ENCODE data around the gene GRPEL1. TPM values are rescaled to one million over a fixed set of nuclear protein-coding genes. Genes with fewer than 3 reads are reported as not detected.

GRPEL1 gene
- total and polyA plus RNA-seq, 2 of the 8 experiments (the other 6 are each of a cell fraction or from before 2014, with no cell fraction given): 13.5 to 39.9 TPM

GRCh38 chr4:7024336-7024890 is 43.5 kb downstream of the GRPEL1 start:
- CTCF ChIA-PET (ENCODE audit: partially characterized antibody): interaction anchor here (0.5 to 1.7 kb wide), 8 partner anchors 8 to 264 kb away, joined by 3 to 7 read pairs (median 3); no protein-coding TSS in a partner anchor

More at GRCh38 chr4:7024336-7024890, 43.5 kb downstream of the GRPEL1 start:
- Histone ChIP-seq H3K27ac (ENCODE audit: low read depth, low read length) (no peak overlapping the region), H3K18ac (ENCODE audit: extremely low read depth, low read length) (no peak overlapping the region), H4K91ac (replicated peaks; ENCODE audit: insufficient read length, low read length) (no peak overlapping the region), H2BK15ac (ENCODE audit: low read length) (no peak overlapping the region), H2BK12ac (ENCODE audit: low read depth, low read length) (no peak overlapping the region), H3K14ac (ENCODE audit: insufficient read length) (no peak overlapping the region), H2BK20ac (ENCODE audit: low read length) (no peak overlapping the region), H3K79me1 (ENCODE audit: low read depth, low read length) (peaks cover 3% of the 10 kb centered on the region), H3K4me2 (ENCODE audit: insufficient read depth in 1 of 2, low read depth in 2 of 2, low read length in 2 of 2) (no peak overlapping the region), H2AFZ (ENCODE audit: low read length) (no peak overlapping the region), H3K23ac (ENCODE audit: insufficient read length) (no peak overlapping the region), H3K4me1 (replicated peaks in 1 of 4; ENCODE audit: control insufficient read depth in 3 of 4, insufficient read depth in 4 of 4, low read length in 3 of 4) (no peaks in the 10 kb centered on the region; a peak in 1 of 7 replicates), H2BK5ac (ENCODE audit: low read depth, low read length) (no peak overlapping the region), H3K9me3 (ENCODE audit: insufficient read depth in 2 of 2, low read depth in 1 of 2, low read length in 1 of 2) (no peaks in the 10 kb centered on the region), H3K4ac (replicated peaks; ENCODE audit: insufficient read length, low read depth, low read length) (no peak overlapping the region), H3K9ac (replicated peaks in 1 of 4; ENCODE audit: extremely low read depth in 1 of 4, low read depth in 3 of 4, low read length in 3 of 4) (no peak overlapping the region), H4K20me1 (replicated peaks in 1 of 2; ENCODE audit: control insufficient read depth in 1 of 2, insufficient read depth in 2 of 2, low read length in 2 of 2) (peaks cover under 1 to 26% of the 10 kb centered on the region in 2 experiments), H3K27me3 (replicated peaks in 1 of 4; ENCODE audit: control insufficient read depth in 3 of 4, extremely low read depth in 1 of 4, insufficient read depth in 3 of 4, low read length in 3 of 4) (no peaks in the 10 kb centered on the region), H3K79me2 (ENCODE audit: control insufficient read depth in 1 of 2, insufficient read depth in 2 of 2, low read length in 2 of 2) (no peaks in the 10 kb centered on the region), H4K5ac (ENCODE audit: insufficient read length, low read depth, low read length) (no peak overlapping the region), H3K36me3 (ENCODE audit: control insufficient read depth in 2 of 4, insufficient read depth in 4 of 4, low read length in 3 of 4) (peaks cover 0 to 27% (median 6%) of the 10 kb centered on the region in 4 experiments; a peak in 5 of 8 replicates), H2BK120ac (replicated peaks; ENCODE audit: low read depth, low read length) (no peak overlapping the region), H3K4me3 (ENCODE audit: extremely low read depth in 1 of 4, insufficient read depth in 2 of 4, low read depth in 3 of 4, low read length in 4 of 4) (no peak overlapping the region), H3K56ac (replicated peaks; ENCODE audit: insufficient read length, low read depth, low read length) (no peak overlapping the region), H3K23me2 (ENCODE audit: low read depth, low read length) (peaks cover 10% of the 10 kb centered on the region; the same call in 1 of the 2 replicates), H2AK5ac (ENCODE audit: low read depth, low read length) (no peak overlapping the region), H4K8ac (ENCODE audit: extremely low read depth, insufficient read depth, low read length) (peak overlapping the region; percentile 57; the same call in 1 of the 2 replicates)
- DNase-seq (ENCODE audit: low read depth in 1 of 2, low spot score in 2 of 2): no peak
- POLR2A ChIA-PET (ENCODE audit: partially characterized antibody): interaction anchor here (1.2 to 1.4 kb wide), 2 partner anchors 8 to 17 kb away, joined by 3 read pairs; no protein-coding TSS in a partner anchor
- FAIRE-seq: no peak
- WGBS, 2 experiments (ENCODE audit: extremely low coverage in 1 of 2, insufficient coverage in 1 of 2, insufficient read length in 1 of 2, insufficient replicate concordance in 2 of 2, low coverage in 1 of 2, low lambda C conversion rate in 2 of 2, missing lambda C conversion rate in 1 of 2): 86% methylated on average over 17 of the region's 19 CpGs; no CpG with 5 or more reads in 1 of the 2 experiments
- TF ChIP-seq POLR2AphosphoS5 (IDR thresholded peaks at IDR 0.05; ENCODE audit: low read depth, low read length) (peak; percentile 13; the same call in 1 of the 2 replicates), TAF1 (IDR thresholded peaks at IDR 0.05; ENCODE audit: low read depth, low read length) (no peak), TBP (IDR thresholded peaks at IDR 0.05; ENCODE audit: low read depth, low read length) (no peak), ATF3 (IDR thresholded peaks at IDR 0.05; ENCODE audit: insufficient read depth, low read depth, low read length) (no peak), SP4 (IDR thresholded peaks at IDR 0.05; ENCODE audit: low read length) (no peak), SUZ12 (IDR thresholded peaks at IDR 0.05; ENCODE audit: low read length) (no peak)
